Activated CD4-positive, alpha-beta T cell treated with anti-CD3 and anti-CD28 coated beads, Interleukin-2, amount 50 U/mL, for 24 hours (primary cell): ENCODE data around the gene C11orf98.
"Not testable (repeated sequence)": the region's sequence is repeated elsewhere in the genome, so short reads cannot be mapped to it uniquely, and the experiment has no call there.

Experiments used
- DNase-seq, 2 donors: peaks; one replicate each; pipeline ENCODE4 v3.0.0-alpha.2; 2020; ENCODE audit warnings: low read depth in 1 of 2, low spot score in 1 of 2

The C11orf98 gene

DNA sequence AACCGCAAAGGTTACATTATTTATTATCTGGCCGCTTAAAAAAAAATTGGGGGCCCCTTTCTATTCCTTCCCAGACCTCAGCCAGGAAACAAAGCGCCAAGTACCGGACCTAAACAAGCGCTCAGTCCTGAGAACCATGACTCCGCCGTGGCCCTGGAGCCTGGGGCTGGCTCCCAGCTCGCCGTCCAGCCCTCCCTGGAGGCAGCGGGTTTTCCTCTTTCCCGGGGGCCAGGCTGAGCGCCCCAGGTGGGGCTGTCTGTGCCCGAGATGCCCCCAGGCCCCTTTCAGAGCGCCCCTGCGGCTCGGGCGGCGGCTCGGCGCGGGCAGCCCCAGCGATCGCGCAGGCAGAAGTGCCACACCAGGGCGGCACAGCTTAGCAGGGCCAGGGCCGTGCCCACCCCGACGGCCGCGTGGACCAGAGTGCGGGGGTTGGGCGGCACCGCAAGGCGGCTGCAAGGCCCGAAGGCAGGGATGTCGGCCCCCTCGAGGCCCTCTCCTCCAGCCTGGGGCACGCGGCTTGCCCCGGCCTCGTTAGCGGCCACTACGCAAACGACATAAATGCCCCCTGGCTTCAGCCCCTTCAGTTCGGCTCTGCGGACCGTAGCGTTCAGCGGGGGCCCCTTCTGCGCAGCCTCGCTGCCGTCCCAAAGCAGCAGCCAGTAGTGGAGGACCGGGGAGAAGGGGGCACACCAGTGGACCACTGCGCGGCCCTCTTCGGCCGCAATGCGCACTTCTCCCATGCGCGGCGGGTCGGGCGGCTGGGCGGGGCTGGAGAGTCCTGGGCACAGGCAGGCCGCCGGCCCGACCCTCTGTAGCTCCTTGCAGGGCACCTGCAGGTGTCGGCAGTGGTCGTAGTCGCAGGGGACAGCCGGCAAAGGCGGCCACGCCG, 22.7 kb upstream of the C11orf98 start:
- no peak for DNase-seq

DNA sequence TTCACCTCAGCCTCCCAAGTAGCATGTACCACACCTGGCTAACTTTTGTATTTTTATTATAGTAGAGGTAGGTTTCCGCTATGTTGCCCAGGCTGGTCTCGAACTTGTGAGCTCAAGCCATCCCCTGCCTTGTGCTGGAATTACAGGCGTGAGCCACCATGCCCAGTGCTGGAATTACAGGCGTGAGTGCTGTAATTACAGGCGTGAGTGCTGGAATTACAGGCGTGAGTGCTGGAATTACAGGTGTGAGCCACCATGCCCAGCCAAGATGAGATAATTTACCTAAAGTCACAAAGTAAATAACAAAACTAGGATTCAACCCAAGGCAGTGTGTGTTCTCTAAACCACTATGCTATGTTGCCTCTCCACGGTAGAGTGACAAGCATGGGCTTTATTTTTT, 17.5 kb upstream of the C11orf98 start:
- no peak for DNase-seq

DNA sequence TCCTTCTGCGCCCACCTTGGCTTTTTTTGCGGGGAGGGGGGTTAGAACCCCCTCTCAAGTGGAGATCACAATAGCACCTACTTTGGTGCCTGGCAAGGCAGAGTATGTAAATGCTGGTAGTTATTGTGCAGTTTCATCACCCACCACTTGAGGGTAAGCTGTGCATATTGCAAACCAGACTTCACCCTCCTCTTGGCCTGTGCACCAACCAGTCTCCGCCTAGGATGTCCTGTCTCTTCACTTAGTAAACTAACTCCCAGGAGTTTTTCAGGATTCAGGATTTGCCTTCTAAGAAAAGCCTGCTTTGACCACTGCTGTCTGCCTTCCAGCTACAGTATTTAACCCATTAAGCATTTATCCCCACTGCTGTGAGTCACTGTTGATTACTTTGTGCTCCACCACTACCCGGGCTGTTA, 15.8 kb upstream of the C11orf98 start:
- DNase-seq: no peak

DNA sequence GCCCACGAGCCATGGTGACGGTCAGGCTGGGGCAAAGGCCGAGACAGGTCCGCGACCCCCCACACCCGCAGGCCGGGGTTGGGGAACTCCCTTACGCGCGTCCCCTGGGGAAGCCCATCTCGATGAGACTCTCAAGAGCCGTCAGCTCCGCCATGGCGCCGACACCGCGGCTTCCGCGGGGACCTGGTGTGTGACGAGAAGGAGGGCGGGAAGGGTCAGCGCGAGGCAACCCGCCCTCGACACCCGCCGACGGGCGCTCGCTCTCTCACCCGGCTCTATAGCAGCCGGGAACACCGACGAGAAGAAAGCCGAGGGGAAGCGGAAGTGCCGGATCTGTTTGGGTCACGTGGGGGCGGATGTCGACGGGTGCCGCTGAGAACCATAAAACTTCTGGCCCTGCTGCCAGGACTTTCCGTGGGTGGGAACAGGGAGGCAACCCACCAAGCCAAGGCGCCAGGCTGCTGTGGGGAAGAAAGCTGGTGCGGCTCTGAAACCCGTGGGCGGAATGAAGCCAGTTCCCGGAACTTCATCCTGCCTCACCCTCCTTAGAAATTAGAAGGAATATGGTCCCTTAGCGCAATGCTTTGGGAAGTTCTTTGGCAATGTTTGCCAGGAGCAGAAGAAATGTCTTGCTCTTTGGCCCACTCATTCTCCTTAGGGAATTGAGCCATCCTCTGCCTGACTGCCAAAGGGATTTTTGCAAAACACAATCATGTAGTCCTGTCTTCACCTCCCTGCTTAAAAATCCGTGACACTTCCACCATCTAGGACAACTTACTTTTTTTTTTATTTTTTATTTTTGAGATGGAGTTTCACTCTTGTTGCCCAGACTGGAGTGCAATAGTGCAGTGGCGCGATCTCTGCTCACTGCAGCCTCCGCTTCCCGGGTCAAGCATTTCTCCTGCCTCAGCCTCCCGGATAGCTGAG, 14.0 kb upstream of the C11orf98 start, which contains the start of gene UBXN1:
UBXN1 (minus strand) TSS at position 304 of the 927 bp plus-strand sequence; CDS start at position 154, 150 bp downstream.
- DNase-seq: peak; percentile 64 to 86

DNA sequence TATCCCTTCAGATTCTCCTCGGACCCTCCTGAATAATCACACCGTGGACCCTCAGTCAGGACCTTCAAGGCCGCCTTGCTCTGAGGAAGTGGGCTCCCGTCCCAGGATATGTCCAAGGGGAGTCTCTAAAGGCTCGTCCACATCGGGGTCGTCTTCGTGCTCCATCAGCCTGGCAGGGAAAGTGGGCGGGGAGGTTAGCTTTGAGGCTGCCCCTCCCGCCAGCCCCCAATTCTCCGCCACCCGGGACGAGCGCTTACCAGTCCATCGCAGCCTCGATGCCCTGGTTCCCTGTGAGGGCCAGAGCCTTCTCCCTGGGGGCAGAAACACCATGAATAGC, 13.4 kb upstream of the C11orf98 start:
- no peak for DNase-seq

DNA sequence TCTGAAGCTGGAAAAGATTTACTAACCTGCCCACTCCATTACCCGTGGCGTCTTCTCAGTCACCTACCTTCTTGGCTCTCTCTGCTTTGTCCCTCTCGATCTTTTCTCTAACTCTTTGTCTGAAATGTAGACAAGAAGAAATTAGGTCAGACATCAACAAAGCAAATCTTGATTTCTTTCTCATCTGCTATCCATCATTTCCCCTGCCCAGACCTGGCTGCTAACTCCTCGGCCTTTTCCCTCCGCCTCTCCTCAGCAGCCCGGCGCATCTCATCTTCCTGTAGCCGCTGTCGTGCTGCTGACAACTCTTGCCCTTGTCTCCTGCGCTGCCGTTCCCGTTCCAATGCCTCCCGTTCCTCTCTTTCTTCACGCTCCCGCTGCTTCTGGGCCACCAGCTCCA, 12.7 kb upstream of the C11orf98 start:
- no peak for DNase-seq

DNA sequence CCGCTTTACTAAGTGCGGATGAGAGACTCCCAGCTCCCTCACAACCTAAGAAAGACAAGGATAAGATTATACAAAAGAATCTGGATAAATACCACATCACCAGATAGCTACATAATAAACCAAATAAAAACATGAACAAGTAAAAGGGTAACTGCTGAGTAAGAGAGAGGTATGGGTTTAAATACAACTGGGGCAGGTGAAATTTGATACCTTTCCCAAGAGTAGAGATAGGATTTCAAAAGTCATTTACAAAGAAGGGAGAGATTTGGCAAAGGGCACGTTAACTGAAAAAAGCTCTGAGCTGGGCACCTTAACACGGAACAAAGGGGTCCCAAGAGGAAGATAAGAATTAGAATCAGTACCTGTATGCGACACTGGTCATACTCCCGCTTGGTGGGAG, 12.1 kb upstream of the C11orf98 start:
- DNase-seq: no peak

DNA sequence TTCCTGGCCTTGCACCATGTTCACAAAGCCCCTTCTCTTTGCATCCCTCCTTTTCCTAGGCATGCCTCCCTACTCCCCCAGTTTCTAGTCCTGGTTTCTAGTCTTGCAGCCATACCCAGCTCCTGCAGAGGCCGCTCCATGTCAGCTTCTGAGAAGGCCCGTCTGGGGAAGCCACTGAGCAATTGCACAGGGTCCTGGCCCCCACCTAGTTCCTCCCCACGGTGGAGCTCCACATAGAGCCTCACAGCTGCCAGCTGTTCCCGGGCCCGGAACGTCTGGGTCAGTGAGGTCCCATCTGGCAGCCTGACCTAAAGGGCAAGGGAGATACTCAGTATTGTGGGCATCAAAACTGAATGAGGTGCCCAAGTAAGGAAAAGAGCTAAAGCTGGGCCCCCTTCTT, 11.7 kb upstream of the C11orf98 start:
- DNase-seq: no peak

DNA sequence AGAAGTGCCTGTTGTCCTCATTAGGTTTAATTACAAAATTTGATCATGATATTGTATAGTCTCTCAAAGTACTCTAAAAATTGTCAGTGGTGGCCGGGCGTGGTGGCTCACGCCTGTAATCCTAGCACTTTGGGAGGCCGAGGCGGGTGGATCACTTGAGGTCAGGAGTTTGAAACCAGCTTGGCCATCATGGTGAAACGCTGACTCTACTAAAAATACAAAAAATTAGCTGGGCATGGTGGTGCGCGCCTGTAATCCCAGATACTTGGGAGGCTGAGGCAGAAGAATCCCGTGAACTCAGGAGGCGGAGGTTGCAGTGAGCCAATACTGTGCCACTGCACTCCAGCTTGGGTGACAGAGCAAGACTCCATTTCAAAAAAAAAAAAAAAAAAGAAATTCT, 10.4 kb upstream of the C11orf98 start:
- not testable (repeated sequence) for DNase-seq

DNA sequence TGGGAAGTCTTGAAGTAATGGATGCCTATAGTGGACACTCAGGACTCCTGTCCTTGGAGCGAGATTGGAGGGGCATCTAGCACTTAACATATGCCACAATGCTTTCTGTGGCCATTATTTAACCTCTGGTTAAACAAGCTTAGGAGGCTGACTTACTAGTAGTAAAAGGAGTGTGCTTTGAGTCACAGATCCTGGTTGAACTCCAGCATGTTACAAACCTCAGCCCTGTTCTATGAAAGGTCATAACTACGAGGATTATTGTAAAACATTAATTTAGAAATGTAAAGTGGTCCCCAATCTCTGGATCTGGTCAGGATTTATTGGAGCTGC, 8.2 kb upstream of the C11orf98 start:
- DNase-seq: no peak

DNA sequence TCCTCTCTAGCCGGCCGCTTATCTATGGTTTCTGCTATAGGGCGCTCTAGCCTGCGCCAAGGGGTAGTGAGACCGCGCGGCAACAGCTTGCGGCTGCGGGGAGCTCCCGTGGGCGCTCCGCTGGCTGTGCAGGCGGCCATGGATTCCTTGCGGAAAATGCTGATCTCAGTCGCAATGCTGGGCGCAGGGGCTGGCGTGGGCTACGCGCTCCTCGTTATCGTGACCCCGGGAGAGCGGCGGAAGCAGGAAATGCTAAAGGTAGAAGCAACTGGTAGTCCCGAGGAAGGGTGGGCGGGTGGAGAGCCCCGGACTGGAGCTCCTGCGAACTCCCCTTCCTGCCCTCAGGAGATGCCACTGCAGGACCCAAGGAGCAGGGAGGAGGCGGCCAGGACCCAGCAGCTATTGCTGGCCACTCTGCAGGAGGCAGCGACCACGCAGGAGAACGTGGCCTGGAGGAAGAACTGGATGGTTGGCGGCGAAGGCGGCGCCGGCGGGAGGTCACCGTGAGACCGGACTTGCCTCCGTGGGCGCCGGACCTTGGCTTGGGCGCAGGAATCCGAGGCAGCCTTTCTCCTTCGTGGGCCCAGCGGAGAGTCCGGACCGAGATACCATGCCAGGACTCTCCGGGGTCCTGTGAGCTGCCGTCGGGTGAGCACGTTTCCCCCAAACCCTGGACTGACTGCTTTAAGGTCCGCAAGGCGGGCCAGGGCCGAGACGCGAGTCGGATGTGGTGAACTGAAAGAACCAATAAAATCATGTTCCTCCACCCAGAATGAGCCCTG, 6.8 kb upstream of the C11orf98 start, which contains the start of the genes LBHD1 and UQCC3:
LBHD1 (minus strand) TSS at position 660 of the 782 bp plus-strand sequence. CDS start 2,236 bp downstream, outside the sequence.
UQCC3 (plus strand) TSS at position 66 of the 782 bp plus-strand sequence; CDS start at position 139, 73 bp downstream.
- peak; percentile 56 to 70 for DNase-seq

- DNase-seq: no peak
Observed at GRCh38 chr11:62671236-62671607, 6.2 kb upstream of the C11orf98 start.

DNA sequence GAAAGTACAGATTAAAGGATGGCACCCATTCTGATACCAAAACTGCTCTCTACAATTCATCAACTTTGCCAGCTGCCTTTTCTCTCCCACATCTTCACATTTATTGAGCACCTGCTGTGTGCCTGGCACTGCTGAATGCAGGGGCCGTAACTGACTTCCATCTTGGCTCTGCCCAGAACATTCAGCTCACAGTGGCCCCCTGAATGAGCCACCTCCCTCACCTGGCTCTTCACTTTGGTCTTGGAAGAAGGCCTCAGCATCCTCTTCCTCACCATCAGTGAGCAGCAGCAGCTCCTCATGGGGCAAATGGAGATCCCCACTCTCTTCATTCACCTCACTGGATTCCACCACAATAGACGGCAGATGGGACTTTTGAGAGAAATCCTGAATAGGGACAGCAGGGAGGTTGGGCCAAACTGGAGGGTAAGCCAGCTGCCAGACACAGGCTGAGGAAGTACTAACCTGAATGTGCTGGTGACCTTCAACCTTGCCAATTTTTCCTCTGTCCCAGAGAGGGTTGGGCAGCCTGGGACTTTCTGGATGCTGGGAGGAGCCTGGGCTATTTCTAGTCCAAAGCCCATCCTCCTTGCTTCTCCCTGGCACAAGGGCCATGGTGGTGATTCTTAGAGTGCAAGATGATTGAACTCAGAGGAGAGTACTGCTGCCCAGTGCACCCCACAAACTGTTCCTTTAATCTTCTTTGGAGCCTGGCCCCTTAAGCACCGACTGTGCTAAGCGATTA, 4.6 kb upstream of the C11orf98 start:
- DNase-seq: no peak

DNA sequence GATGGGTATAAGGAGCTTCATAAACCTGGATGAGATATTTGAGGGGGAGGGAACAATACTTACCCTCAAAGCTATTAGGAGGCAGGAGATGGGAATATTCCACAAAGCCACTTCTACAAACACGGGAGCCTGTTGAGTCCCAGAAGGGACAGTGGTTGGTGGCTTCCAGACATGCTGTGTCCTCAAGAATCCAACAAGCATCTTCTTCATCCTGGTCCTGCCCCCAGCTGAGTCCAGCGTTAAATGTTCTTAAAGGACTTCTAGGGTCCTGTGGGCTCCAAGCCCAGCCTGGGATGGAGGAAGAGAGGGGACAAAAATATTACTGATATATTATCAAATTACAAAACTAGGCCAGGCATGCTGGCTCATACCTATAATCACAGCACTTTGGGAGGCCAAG, 2.5 kb upstream of the C11orf98 start:
- no peak for DNase-seq

DNA sequence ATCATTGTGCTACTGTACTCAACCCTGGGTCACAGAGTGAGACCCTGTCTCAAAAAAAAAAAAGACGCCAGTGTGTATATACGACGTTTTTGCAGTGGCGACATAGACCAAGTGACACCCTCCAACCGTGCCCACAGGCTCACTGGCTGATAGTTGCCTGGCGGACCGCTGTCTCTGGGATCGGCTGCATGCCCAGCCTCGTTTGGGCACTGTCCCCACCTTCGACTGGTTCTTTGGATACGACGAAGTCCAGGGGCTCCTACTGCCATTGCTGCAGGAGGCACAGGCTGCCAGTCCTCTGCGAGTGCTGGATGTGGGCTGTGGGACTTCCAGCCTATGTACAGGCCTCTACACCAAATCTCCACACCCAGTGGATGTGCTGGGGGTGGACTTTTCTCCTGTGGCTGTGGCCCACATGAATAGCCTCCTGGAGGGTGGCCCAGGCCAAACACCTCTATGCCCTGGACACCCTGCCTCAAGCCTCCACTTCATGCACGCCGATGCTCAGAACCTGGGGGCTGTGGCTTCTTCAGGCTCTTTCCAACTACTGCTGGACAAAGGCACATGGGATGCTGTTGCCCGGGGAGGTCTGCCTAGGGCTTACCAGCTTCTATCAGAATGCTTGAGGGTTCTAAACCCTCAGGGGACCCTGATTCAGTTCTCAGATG, 1.4 kb upstream of the C11orf98 start:
- no peak for DNase-seq

DNA sequence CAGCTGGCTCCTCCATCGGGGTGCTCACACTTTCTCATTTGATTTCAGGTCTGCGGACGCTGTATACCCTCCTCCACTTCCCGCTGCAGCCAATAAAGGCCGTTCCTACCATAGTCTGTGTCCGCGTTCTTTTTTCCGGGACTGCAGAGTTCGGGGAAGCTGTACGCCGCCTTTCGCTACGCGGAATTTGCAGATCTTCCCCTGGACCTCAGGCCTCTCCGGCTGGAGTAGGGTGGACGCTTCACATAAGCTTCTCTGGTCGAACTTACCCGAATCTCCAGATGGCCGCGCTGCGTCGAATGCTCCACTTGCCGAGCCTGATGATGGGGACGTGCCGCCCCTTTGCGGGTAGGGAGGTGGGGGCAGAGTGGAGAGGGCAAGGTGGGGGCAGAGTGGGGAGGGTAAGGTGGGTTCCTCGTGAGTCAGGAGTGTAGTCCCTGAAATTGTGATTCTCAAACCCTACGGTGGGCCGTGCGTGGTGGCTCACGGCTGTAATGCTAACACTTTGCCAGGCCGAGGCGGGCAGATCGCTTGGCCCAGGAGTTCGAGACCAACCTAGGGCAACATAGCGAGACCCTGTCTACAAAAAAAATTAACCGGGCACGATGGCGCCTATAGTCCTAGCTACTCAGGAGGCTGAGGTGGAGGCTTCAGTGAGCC, 719 bp upstream of the C11orf98 start:
- DNase-seq: peak; percentile 45 to 49

- no peak for DNase-seq
Observed at GRCh38 chr11:62664405-62665074, 470 bp downstream of the C11orf98 start.

GRCh38 chr11:62656796-62657429, 8.1 kb downstream of the C11orf98 start:
- DNase-seq: no peak
